GM11168 (cell line): ENCODE measurements around the gene CRIP1.

ENCODE experiments used
- in situ Hi-C: fragments of 300-500 bp; cut with MboI; formaldehyde crosslinking; loops from one replicate; pipeline ENCODE4 v1.12.0; 2022; ENCODE audit warnings: low sequenced_read_pairs; ENCODE audit not compliant: unreplicated experiment

CRIP1 gene

GRCh38 chr14:105469456-105470349 is 17.0 kb upstream of the CRIP1 start:
- in situ Hi-C loops: loop anchor here (10.0 kb wide), 1 partner anchor 95 kb away; no protein-coding TSS in a partner anchor

GRCh38 chr14:105470350-105471296 is 16.1 kb upstream of the CRIP1 start:
- in situ Hi-C loops: loop anchor here (10.0 kb wide), 1 partner anchor 96 kb away; no protein-coding TSS in a partner anchor

GRCh38 chr14:105471297-105471821 is 15.3 kb upstream of the CRIP1 start:
- in situ Hi-C loops: loop anchor here (10.0 kb wide), 1 partner anchor 97 kb away; no protein-coding TSS in a partner anchor

GRCh38 chr14:105471823-105472485 is 14.7 kb upstream of the CRIP1 start:
- in situ Hi-C loops: loop anchor here (10.0 kb wide), 1 partner anchor 97 kb away; no protein-coding TSS in a partner anchor

- in situ Hi-C loops: loop anchor here (10.0 kb wide), 1 partner anchor 98 kb away; no protein-coding TSS in a partner anchor
Observed at GRCh38 chr14:105472486-105472991, 14.1 kb upstream of the CRIP1 start.

GRCh38 chr14:105473033-105473676 is 13.5 kb upstream of the CRIP1 start:
- in situ Hi-C loops: loop anchor here (10.0 kb wide), 1 partner anchor 98 kb away; no protein-coding TSS in a partner anchor

- in situ Hi-C loops: loop anchor here (10.0 kb wide), 1 partner anchor 99 kb away; no protein-coding TSS in a partner anchor
Observed at GRCh38 chr14:105473677-105474482, 12.8 kb upstream of the CRIP1 start.

GRCh38 chr14:105474483-105475268 is 12.0 kb upstream of the CRIP1 start, which contains the start of gene CRIP2:
CRIP2 (plus strand) TSS chr14:105474821; CDS start chr14:105474863, 42 bp downstream.
- in situ Hi-C loops: loop anchor here (10.0 kb wide), 1 partner anchor 100 kb away; no protein-coding TSS in a partner anchor

- in situ Hi-C loops: loop anchor here (10.0 kb wide), 1 partner anchor 101 kb away; no protein-coding TSS in a partner anchor
Observed at GRCh38 chr14:105475269-105476096, 11.2 kb upstream of the CRIP1 start.

GRCh38 chr14:105476097-105476830 is 10.4 kb upstream of the CRIP1 start:
- in situ Hi-C loops: loop anchor here (10.0 kb wide), 1 partner anchor 101 kb away; no protein-coding TSS in a partner anchor

GRCh38 chr14:105476831-105477659 is 9.6 kb upstream of the CRIP1 start:
- in situ Hi-C loops: loop anchor here (10.0 kb wide), 1 partner anchor 102 kb away; no protein-coding TSS in a partner anchor

GRCh38 chr14:105477660-105478397 is 8.9 kb upstream of the CRIP1 start:
- in situ Hi-C loops: loop anchor here (10.0 kb wide), 1 partner anchor 103 kb away; no protein-coding TSS in a partner anchor

- in situ Hi-C loops: loop anchor here (10.0 kb wide), 1 partner anchor 104 kb away; no protein-coding TSS in a partner anchor
Observed at GRCh38 chr14:105478398-105479251, 8.1 kb upstream of the CRIP1 start.
